H1 (cell line): ENCODE measurements around the gene PELO. TPM values are rescaled to one million over a fixed set of nuclear protein-coding genes. Genes with fewer than 3 reads are reported as not detected.
A peak's percentile ranks its signal among the peaks of the same experiment; 100 is the strongest.

Source experiments
- CTCF ChIA-PET: fragments of 300-600 bp; sonication (Branson Sonifier 250); formaldehyde crosslinking; loops from one replicate; lab custom pipeline; 2021; ENCODE audit not compliant: partially characterized antibody; lab: Charles Lee
- POLR2A ChIA-PET: fragments of 300-600 bp; sonication (Branson Sonifier 250); formaldehyde crosslinking; loops from one replicate; lab custom pipeline; 2021; ENCODE audit warnings: inconsistent platforms; ENCODE audit not compliant: partially characterized antibody; lab: Charles Lee
- DNase-seq, 2 experiments: peaks; one replicate each; pipeline versions ENCODE4 v3.0.0 to v3.0.0-alpha.2; 2010 to 2022; ENCODE audit warnings: low spot score in 2 of 2, low read depth in 1 of 2, mixed read lengths in 1 of 2
- FAIRE-seq: peaks from 2 replicates; lab custom pipeline; 2011; peaks lifted over from hg19 to GRCh38; lab: Jason Lieb, UNC
- H2AFZ ChIP-seq: 2 replicates; pipeline ENCODE4 v1.8.1; 2012; ENCODE audit warnings: low read length, inconsistent platforms
- H2AK5ac ChIP-seq: 2 replicates; pipeline ENCODE4 v1.6.1; 2013; ENCODE audit warnings: low read depth, low read length
- H2BK120ac ChIP-seq: replicated peaks from 2 replicates; pipeline ENCODE3; 2013; ENCODE audit warnings: low read depth, low read length, inconsistent platforms
- H2BK12ac ChIP-seq: 2 replicates; pipeline ENCODE4 v1.6.1; 2013; ENCODE audit warnings: low read depth, low read length
- H2BK15ac ChIP-seq: 2 replicates; pipeline ENCODE4 v1.6.1; 2013; ENCODE audit warnings: low read length
- H2BK20ac ChIP-seq: 2 replicates; pipeline ENCODE4 v1.6.1; 2013; ENCODE audit warnings: low read length
- H2BK5ac ChIP-seq: 2 replicates; pipeline ENCODE4 v1.6.1; 2013; ENCODE audit warnings: low read depth, low read length
- H3K14ac ChIP-seq: 2 replicates; pipeline ENCODE4 v1.6.1; 2013; ENCODE audit warnings: inconsistent platforms; ENCODE audit not compliant: insufficient read length
- H3K18ac ChIP-seq: 2 replicates; pipeline ENCODE4 v1.6.1; 2013; ENCODE audit warnings: low read length; ENCODE audit errors: extremely low read depth
- H3K23ac ChIP-seq: 2 replicates; pipeline ENCODE4 v1.6.1; 2013; ENCODE audit warnings: inconsistent platforms; ENCODE audit not compliant: insufficient read length
- H3K23me2 ChIP-seq: 2 replicates; pipeline ENCODE4 v1.6.1; 2013; ENCODE audit warnings: low read depth, low read length
- H3K27ac ChIP-seq: 2 replicates; pipeline ENCODE4 v1.6.1; 2011; ENCODE audit warnings: low read depth, low read length, inconsistent platforms
- H3K27me3 ChIP-seq, 4 experiments: replicated peaks in 1 of 4; 1 replicate in 1 of 4; 2 replicates in 3 of 4; pipeline versions ENCODE4 v1.6.1 to v1.8.1; 2011 to 2013; ENCODE audit warnings: low read length in 3 of 4, mild to moderate bottlenecking in 3 of 4, inconsistent platforms in 2 of 4, mixed read lengths in 2 of 4, moderate library complexity in 1 of 4; ENCODE audit not compliant: control insufficient read depth in 3 of 4, insufficient read depth in 3 of 4; ENCODE audit errors: extremely low read depth in 1 of 4
- H3K36me3 ChIP-seq, 4 experiments: 2 replicates each; pipeline versions ENCODE4 v1.6.1 to v1.8.1; 2011 to 2013; ENCODE audit warnings: mild to moderate bottlenecking in 4 of 4, low read length in 3 of 4, moderate library complexity in 2 of 4, control low read depth in 1 of 4, inconsistent platforms in 1 of 4; ENCODE audit not compliant: insufficient read depth in 4 of 4, control insufficient read depth in 2 of 4
- H3K4ac ChIP-seq: replicated peaks from 2 replicates; pipeline ENCODE3; 2013; ENCODE audit warnings: low read length, low read depth, mixed read lengths, inconsistent platforms; ENCODE audit not compliant: insufficient read length
- H3K4me1 ChIP-seq, 4 experiments: replicated peaks in 1 of 4; 1 replicate in 1 of 4; 2 replicates in 3 of 4; pipeline versions ENCODE4 v1.6.1 to v1.8.1; 2011 to 2013; ENCODE audit warnings: low read length in 3 of 4, inconsistent platforms in 2 of 4, mixed read lengths in 1 of 4; ENCODE audit not compliant: insufficient read depth in 4 of 4, control insufficient read depth in 3 of 4
- H3K4me2 ChIP-seq, 2 experiments: 2 replicates each; pipeline versions ENCODE4 v1.6.1 to v1.8.1; 2011 to 2013; ENCODE audit warnings: low read depth in 2 of 2, low read length in 2 of 2, control low read depth in 1 of 2, inconsistent platforms in 1 of 2, mild to moderate bottlenecking in 1 of 2; ENCODE audit not compliant: insufficient read depth in 1 of 2
- H3K4me3 ChIP-seq, 4 experiments: fragments of 200-600, 300-600 bp in 1 of 4; sonication (generic), shearing (Covaris generic), sonication (Bioruptor Twin) in 1 of 4; 2 replicates each; pipeline versions ENCODE4 v1.5.1 to v1.8.1; 2011 to 2016; ENCODE audit warnings: low read length in 4 of 4, low read depth in 3 of 4, control low read depth in 2 of 4, inconsistent platforms in 2 of 4, mild to moderate bottlenecking in 2 of 4, mixed read lengths in 1 of 4, moderate library complexity in 1 of 4; ENCODE audit not compliant: insufficient read depth in 2 of 4; ENCODE audit errors: extremely low read depth in 1 of 4
- H3K56ac ChIP-seq: replicated peaks from 2 replicates; pipeline ENCODE3; 2013; ENCODE audit warnings: low read depth, mild to moderate bottlenecking, mixed read lengths, low read length, inconsistent platforms; ENCODE audit not compliant: insufficient read length
- H3K79me1 ChIP-seq: 2 replicates; pipeline ENCODE4 v1.6.1; 2013; ENCODE audit warnings: low read depth, low read length, control low read depth
- H3K79me2 ChIP-seq, 2 experiments: 2 replicates each; pipeline versions ENCODE4 v1.6.1 to v1.8.1; 2012 to 2013; ENCODE audit warnings: low read length in 2 of 2, mild to moderate bottlenecking in 2 of 2, inconsistent platforms in 1 of 2; ENCODE audit not compliant: insufficient read depth in 2 of 2, control insufficient read depth in 1 of 2
- H3K9ac ChIP-seq, 4 experiments: replicated peaks in 1 of 4; 1 replicate in 1 of 4; 2 replicates in 3 of 4; pipeline versions ENCODE4 v1.6.1 to v1.8.1; 2011 to 2013; ENCODE audit warnings: low read depth in 3 of 4, low read length in 3 of 4, control low read depth in 2 of 4, mild to moderate bottlenecking in 2 of 4, moderate library complexity in 2 of 4, inconsistent platforms in 1 of 4; ENCODE audit errors: extremely low read depth in 1 of 4
- H3K9me3 ChIP-seq, 2 experiments: 2 replicates each; pipeline versions ENCODE4 v1.6.1 to v1.8.1; 2012 to 2013; ENCODE audit warnings: mild to moderate bottlenecking in 2 of 2, moderate library complexity in 2 of 2, control low read depth in 1 of 2, inconsistent platforms in 1 of 2, low read depth in 1 of 2, low read length in 1 of 2, mixed read lengths in 1 of 2; ENCODE audit not compliant: insufficient read depth in 2 of 2
- H4K20me1 ChIP-seq, 2 experiments: replicated peaks in 1 of 2; 2 replicates each; pipeline versions ENCODE3 to v1.8.1; 2011 to 2013; ENCODE audit warnings: inconsistent platforms in 2 of 2, low read length in 2 of 2, mild to moderate bottlenecking in 1 of 2; ENCODE audit not compliant: insufficient read depth in 2 of 2, control insufficient read depth in 1 of 2
- H4K5ac ChIP-seq: 2 replicates; pipeline ENCODE4 v1.6.1; 2013; ENCODE audit warnings: low read length, low read depth, mixed read lengths, inconsistent platforms; ENCODE audit not compliant: insufficient read length
- H4K8ac ChIP-seq: 2 replicates; pipeline ENCODE4 v1.8.0; 2013; ENCODE audit warnings: mild to moderate bottlenecking, moderate library complexity, low read length, inconsistent platforms; ENCODE audit not compliant: insufficient read depth; ENCODE audit errors: extremely low read depth
- H4K91ac ChIP-seq: replicated peaks from 2 replicates; pipeline ENCODE3; 2013; ENCODE audit warnings: low read length, mixed read lengths, inconsistent platforms; ENCODE audit not compliant: insufficient read length
- CHD1 ChIP-seq: IDR thresholded peaks from 2 replicates; pipeline ENCODE4 v1.6.1; 2012; ENCODE audit warnings: low read depth, low read length, improper control_type of control experiment
- CTCF ChIP-seq, 3 experiments: IDR thresholded peaks; 1 replicate in 2 of 3; 2 replicates in 1 of 3; pipeline versions ENCODE4 v1.5.1 to v1.6.1; 2011; ENCODE audit warnings: low read length in 3 of 3, mild to moderate bottlenecking in 3 of 3, inconsistent platforms in 2 of 3, low read depth in 1 of 3, moderate library complexity in 1 of 3; ENCODE audit not compliant: insufficient read depth in 1 of 3; ENCODE audit errors: control extremely low read depth in 1 of 3
- RAD21 ChIP-seq, 2 experiments: IDR thresholded peaks in 1 of 2; conservative IDR thresholded peaks in 1 of 2; 2 replicates each; pipeline ENCODE4 v1.6.1; 2011; ENCODE audit warnings: low read depth in 2 of 2, low read length in 2 of 2, improper control_type of control experiment in 1 of 2, inconsistent platforms in 1 of 2, mild to moderate bottlenecking in 1 of 2, moderate library complexity in 1 of 2
- WGBS, 2 experiments: shearing (Covaris generic) in 1 of 2; methylation state at CpG; one replicate each; pipeline versions ENCODE4 v1.1.6 to v1.1.7; 2013 to 2015; ENCODE audit warnings: low lambda C conversion rate in 2 of 2, mixed read lengths in 2 of 2, inconsistent platforms in 1 of 2, low coverage in 1 of 2, missing lambda C conversion rate in 1 of 2; ENCODE audit not compliant: insufficient replicate concordance in 2 of 2, insufficient coverage in 1 of 2, insufficient read length in 1 of 2; ENCODE audit errors: extremely low coverage in 1 of 2, missing lambda C conversion rate in 1 of 2; 5-methylcytosine and 5-hydroxymethylcytosine counted together
- polyA plus RNA-seq, 7 experiments: library from polyadenylated mRNA; depleted of rRNA in 3 of 7; stranded (reverse) in 5 of 7; unstranded in 2 of 7; fragments of >200 nt in 5 of 7; fragments of 200-250 nt in 2 of 7; gene quantifications; 1 replicate in 5 of 7; 2 replicates in 1 of 7; 4 replicates in 1 of 7; pipeline versions ENCODE4 v1.2.1 to v1.2.3, GENCODE V29; 2011 to 2013; ENCODE audit warnings: missing spikeins in 2 of 7, mixed read lengths in 2 of 7
- total RNA-seq: library from RNA; stranded (reverse); fragmentation: NEBNext Ultra II Directional; extraction: Animal tissue kit (Norgen Biotek cat#: 25700); gene quantifications from 2 replicates; pipeline ENCODE4 v1.2.1, GENCODE V29; 2021

The PELO gene
- total and polyA plus RNA-seq, 2 of the 8 experiments (the other 6 are each of a cell fraction or from before 2014, with no cell fraction given): 10.8 to 18.5 TPM

GRCh38 chr5:52786949-52787599 lies 642 bp upstream of the PELO start:
- Histone ChIP-seq H2BK15ac (no peak overlapping the region), H2BK5ac (no peak overlapping the region), H3K4me1 (peaks cover 0 to 2% (median 0%) of the 10 kb centered on the region in 4 experiments; a peak in 1 of 7 replicates), H3K9me3 (no peaks in the 10 kb centered on the region), H4K91ac (no peak overlapping the region), H3K27me3 (no peaks in the 10 kb centered on the region), H3K27ac (no peak overlapping the region), H3K23ac (no peak overlapping the region), H3K23me2 (peaks cover 10% of the 10 kb centered on the region; the same call in 1 of the 2 replicates), H2AFZ (no peak overlapping the region), H3K79me1 (no peaks in the 10 kb centered on the region), H3K4ac (no peak overlapping the region), H4K5ac (no peak overlapping the region), H2BK20ac (no peak overlapping the region), H2AK5ac (no peak overlapping the region), H3K4me3 (peak overlapping the region; percentile 70 to 96 (median 80); a peak in 7 of 8 replicates), H3K18ac (no peak overlapping the region), H3K9ac (no peak overlapping the region), H3K4me2 (peak overlapping the region; percentile 81 to 88), H3K79me2 (0 out of 4 replicates have a peak, but pooled peaks cover 0 to 6% of the 10 kb centered on the region in 2 experiments), H3K56ac (no peak overlapping the region), H3K14ac (no peak overlapping the region), H3K36me3 (0 out of 8 replicates have a peak, but pooled peaks cover 0 to 3% (median 0%) of the 10 kb centered on the region in 4 experiments), H2BK12ac (no peak overlapping the region), H4K20me1 (no peaks in the 10 kb centered on the region), H4K8ac (no peak overlapping the region), H2BK120ac (no peak overlapping the region)
- peak; percentile 78 for FAIRE-seq
- TF ChIP-seq CTCF (IDR thresholded peaks at IDR 0.05; ENCODE audit: control extremely low read depth in 1 of 3, insufficient read depth in 1 of 3, low read depth in 1 of 3, low read length in 3 of 3) (peak; percentile 31 to 58 (median 53); a peak in 3 of 4 replicates), RAD21 (IDR thresholded peaks at IDR 0.05 in 1 of 2, conservative IDR thresholded peaks at IDR 0.05 in 1 of 2; ENCODE audit: low read depth in 2 of 2, low read length in 2 of 2) (peak; percentile 75 to 80), CHD1 (no peak)
- WGBS, 2 experiments: 18% methylated on average over 7 of the region's 11 CpGs; no CpG with 5 or more reads in 1 of the 2 experiments
- ChIA-PET POLR2A (interaction anchor here (1.1 to 1.7 kb wide), 2 partner anchors 10 to 13 kb away, joined by 3 to 29 read pairs; no protein-coding TSS in a partner anchor), CTCF (interaction anchor here (0.6 to 5.1 kb wide), 20 partner anchors 10 to 131 kb away, joined by 3 to 39 read pairs (median 4); no protein-coding TSS in a partner anchor)
- no peak for DNase-seq
